Left ventricle myocardium superior (tissue), 1 donor: ENCODE measurements around the gene IGLL1. TPM values are rescaled to one million over a fixed set of nuclear protein-coding genes. Genes with fewer than 3 reads are reported as not detected.
"Not testable (repeated sequence)": the region's sequence is repeated elsewhere in the genome, so short reads cannot be mapped to it uniquely, and the experiment has no call there.

Source experiments
- ATAC-seq: fragments of 200-7000 bp; cut with Tn5 transposase; one replicate; pipeline ENCODE4 v1.9.1; 2020; ENCODE audit warnings: mild to moderate bottlenecking, moderate library complexity
- DNase-seq: peaks from one replicate; pipeline ENCODE4 v3.0.0-alpha.2; 2020
- intact Hi-C: fragments of 100-400 bp; cut with micrococcal nuclease; formaldehyde crosslinking; loops from one replicate; pipeline ENCODE4 v1.11.0; 2022
- total RNA-seq: library from RNA; stranded (reverse); fragmentation: NEBNext Ultra II Directional; extraction: Animal tissue kit (Norgen Biotek cat#: 25700); gene quantifications from one replicate; pipeline ENCODE4 v1.2.1, GENCODE V29; 2021
- donor health status: DM: no; HTN: yes; CAD: no; lungs with severe emphysema.

The IGLL1 gene
- total RNA-seq, 1 donor from 2014 or later, result not detected

DNA sequence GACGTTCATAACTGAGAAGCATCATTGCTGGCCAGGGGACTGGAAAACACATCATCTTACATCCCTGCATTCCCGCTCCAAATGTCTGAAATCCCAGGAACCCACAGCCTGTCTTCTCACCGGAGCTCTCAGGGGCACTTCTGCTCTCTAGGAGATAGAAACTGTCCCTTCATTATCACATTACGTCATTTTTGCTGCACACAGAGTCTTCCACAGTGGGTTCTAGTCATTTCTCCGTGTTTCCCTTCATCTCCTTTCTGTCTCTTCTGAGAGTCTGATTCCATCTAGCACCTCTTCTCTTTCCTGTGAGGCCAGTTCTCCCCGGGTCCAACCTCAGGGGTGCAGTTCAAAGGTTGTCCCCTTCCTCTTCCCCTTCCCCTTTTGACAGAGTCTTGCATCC is 15.8 kb upstream of the IGLL1 start:
- ATAC-seq, intact Hi-C loops, DNase-seq: not testable (repeated sequence)

DNA sequence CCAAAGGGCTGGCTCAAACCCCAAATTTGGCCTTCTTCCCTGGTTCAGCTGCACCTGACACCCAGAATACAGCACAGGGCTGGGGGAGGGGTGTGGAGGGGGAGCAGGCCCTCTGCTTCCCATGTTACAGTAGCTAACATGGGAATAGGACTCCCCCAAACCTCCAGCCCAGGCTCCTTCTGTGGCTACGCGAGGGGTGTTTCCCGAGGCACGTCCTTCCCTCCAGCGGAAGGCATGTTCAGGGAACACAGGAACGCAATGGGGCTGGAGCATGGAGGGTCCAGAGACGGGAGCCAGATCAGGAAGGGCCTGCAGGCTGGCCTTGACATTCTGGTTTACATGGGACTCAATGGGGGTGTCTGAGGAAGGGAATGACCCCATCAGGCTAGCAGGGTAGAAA is 11.8 kb upstream of the IGLL1 start:
- no peak for ATAC-seq
- no peak for DNase-seq
- intact Hi-C loops, result no loop called here

DNA sequence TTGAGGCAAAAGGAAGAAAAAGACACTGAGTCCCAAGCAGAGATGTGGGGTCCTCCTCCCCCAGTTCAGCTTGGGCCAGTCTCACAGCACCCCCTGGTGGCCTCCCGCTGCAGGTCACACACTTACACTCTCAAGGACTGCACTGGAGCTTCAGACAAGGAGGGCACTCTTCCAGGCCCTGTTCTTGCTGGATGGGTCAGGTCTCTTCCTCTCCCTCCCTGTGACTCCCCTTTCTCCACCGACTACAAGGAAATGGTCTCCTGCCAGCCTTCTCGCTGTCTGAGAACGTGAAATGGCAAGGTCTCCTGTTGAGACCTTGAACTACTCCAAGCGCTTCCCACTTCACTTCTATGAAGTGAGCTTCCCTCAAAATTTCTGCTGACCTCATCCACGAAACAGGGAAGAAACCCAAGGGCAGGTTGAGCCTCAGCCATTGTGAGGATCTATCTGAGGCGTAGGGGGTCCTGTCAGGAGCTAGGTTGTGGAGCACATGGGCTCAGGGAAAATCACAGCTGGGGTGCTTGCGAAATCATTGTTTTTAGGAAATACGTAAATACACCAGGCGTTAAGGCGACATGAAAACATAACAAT is 11.2 kb upstream of the IGLL1 start:
- DNase-seq, result peak; percentile 73
- intact Hi-C loops, result no loop called here
- ATAC-seq, result peak; percentile 73

DNA sequence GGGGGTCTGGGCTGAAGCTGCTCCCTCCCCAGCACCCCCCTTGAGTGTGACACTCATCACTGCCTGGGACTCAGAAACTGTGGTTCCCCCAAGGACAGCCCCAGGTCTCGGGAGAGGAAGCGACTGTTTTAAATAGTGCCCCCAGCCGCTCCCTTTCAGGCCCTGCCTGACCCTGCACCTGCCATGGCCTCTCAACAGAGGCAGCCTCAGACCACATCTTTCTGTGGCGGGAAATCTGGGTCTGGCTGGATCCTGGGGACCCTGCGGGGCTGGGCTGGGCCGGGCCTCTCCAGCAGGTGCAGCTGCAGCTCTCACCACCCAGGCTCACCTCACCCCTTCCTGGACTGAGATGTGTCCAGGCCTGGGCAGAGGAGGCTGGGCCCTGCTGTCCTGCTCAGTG is 3.7 kb upstream of the IGLL1 start:
- intact Hi-C loops, result no loop called here
- DNase-seq, result no peak
- no peak for ATAC-seq

DNA sequence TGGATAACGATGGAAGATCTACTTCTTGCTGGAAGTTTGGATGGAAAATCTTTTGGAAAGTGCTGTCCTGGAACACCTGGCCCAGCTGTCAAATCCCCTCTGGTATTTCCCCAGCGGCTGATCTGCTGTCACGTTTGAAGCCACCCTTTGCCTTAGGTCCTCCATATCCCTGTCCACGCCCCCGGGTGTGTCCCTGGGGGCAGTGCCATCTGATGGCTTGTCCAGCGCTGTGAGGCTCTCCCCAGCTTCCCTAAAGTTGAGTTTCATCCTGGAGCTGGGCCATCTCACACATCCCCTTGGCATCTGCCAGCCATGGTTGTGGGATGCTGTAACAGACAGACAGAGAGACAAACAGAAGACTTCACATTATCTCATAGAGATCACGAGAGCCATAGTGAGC is 3.1 kb upstream of the IGLL1 start:
- ATAC-seq (no peak), DNase-seq (no peak)
- intact Hi-C loops, result no loop called here

DNA sequence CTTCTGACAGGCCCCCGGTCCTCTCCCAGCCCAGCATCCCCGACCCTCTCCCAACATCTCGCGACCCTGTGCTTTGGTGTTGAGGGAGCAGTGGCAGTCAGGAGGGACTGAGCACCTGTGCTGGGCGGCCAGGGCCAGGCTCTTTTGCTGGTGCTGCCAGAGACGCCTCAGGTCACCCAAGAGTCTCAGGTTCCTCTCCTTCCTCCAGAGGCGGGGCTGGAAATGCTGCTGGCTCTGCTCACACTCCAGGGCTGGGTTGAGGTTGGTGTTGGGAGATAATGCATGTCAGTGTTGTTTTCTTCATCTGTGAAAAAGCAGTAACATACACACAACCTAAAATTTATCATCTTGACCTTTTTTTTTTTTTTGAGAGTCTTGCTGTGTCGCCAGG is 1.2 kb upstream of the IGLL1 start:
- ATAC-seq (no peak), DNase-seq (no peak)
- intact Hi-C loops, result no loop called here

DNA sequence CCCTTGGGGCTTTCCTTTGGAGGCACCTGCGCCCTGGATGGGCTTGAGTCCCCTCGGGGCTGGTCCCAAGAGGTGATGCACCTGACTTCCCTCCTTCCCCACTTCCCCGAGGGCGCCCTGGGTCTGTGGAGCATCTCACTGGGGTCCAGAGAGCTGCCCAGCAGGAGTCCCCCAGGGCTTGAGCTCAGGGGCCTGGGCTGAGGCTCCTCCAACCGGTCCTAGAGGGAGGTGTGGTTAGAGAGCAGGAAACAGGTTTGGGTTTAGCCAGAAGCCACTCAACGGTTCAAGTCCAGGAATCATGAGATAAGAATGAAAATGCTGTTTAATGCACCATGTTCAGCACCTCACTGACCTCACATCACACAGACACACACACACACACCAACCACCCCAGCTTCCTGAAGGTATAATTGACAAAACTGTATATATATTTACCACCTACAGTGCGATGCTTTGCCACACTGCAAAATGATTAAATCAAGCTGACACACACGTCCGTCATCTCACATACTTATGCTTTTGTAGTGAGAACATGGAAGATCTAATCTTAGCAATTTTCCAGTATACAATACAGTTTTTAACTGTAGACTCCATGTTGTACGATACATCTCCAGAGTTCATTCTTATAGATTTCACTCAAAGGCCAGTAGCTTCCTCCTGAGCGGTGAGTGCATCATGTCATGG is 628 bp upstream of the IGLL1 start:
- no peak for DNase-seq
- ATAC-seq, result no peak
- intact Hi-C loops, result no loop called here

DNA sequence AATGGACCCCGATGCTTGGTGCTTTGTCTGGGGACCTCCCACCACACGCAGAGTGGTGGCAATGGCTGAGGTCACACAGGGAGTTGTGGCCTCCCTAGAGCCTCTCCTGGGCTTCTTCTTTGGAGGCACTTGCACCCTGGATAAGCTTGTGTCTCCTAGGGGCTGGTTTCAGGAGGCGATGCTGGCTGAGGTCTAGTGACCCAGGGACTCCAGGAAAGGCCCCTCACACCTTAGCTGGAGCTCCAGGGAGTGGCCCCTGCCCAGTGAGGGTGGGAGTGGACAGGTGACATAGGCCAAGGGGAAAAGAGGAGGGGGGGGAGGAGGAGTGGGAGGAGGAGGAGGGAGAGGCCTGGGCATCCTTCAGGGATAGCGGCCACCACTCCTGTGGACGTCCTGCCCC is 810 bp downstream of the IGLL1 start:
- DNase-seq, result no peak
- intact Hi-C loops, result no loop called here
- no peak for ATAC-seq

DNA sequence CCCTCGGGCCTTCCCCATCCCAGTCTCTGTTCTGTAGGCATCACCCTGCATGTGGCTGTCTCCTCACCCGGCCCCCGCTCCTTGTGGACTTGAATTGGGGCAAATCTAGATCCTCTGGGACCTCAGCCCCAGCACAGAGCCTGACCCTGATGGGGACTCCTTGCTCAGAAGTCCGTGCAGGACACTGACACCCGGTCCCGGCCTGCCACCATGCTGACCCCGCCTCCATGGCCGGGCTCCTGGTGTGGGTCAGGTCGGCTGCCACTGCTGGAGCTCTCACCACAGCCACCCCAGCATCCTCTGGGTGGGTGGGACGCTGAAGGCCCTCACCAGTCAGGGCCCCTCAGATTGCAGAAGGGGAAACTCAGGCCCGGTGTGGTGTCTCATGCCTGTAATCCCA is 1.8 kb downstream of the IGLL1 start:
- DNase-seq, result no peak
- intact Hi-C loops, result no loop called here
- ATAC-seq, result no peak

DNA sequence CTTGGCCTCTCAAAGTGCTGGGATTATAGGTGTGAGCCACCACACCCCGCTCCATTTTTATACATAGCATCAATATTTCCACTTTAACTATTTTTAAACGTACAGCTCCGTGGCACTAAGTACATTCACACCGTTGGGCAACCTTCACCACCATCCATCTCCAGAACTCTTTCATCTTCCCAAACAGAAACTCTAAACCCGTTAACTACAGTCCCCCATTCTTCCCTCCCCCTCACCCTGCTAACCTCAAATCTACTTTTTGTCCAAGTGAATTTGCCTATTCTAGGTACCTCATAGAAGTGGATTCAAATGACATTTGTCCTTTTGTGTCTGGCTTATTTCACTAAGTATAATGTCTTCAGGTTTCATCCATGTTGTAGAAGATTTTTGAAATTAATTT is 3.4 kb downstream of the IGLL1 start:
- intact Hi-C loops, result no loop called here
- no peak for ATAC-seq
- DNase-seq, result no peak

DNA sequence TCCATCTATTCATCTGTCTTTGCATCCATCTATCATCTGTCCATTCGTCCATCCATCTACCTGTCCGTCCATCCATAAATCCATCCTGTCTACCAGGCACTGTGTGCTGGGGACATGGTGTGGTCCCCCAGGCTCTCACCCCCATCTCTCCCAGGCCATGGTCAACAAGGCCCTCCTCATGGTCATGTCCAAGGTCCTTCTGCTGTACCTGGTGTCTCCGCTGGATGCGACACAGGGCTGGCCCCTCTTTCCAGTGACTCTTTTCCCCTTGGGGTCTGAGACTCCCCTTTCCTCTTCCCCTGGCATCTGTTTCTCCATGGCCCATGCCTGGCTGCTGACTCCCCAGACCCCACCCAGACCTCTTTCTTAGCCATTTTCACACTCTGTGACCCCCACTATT is 4.5 kb downstream of the IGLL1 start:
- ATAC-seq (no peak), DNase-seq (no peak)
- intact Hi-C loops, result no loop called here

DNA sequence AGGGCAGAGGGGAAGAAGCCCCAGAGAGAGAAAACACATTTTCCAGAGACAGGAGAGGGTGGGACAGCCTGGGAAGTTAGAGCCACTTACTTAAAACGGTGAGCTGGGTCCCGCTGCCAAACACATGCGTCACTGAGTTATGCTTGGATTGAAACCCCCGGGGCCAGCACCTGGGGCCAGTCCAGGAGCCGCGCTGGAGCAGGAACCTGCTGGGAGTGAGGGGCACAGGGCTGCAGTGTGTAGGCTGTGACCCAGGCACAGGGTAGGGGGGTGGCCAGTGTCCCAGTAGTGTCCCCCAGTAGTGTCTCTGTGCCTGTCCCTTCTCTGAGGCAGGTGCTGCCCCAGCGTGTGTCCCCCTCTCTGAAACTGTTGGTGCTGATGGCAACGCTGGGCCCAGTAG is 5.2 kb downstream of the IGLL1 start:
- intact Hi-C loops, result no loop called here
- ATAC-seq, result no peak
- DNase-seq, result no peak

DNA sequence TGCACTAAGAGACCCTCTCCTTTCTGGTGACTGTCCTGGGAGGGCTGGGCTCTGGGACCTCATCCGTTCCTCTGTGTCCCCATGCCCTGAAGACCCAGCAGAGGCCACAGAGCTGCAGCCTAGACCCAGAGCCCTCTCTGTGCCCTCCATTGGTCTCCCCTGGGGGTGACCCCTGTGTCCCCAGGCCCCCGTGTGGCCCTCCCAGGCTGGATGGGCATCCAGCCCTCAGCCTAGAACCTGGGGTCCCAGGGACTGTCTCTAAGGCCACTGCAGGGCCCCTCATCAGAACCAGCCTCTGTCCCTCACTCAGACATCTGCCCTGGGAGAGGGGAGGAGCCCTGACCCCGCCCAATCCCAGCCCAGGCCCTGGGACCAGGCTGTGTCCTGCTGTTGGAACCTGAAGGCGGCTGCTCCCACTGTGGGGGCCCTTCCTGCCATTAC is 5.7 kb downstream of the IGLL1 start:
- intact Hi-C loops, result no loop called here
- DNase-seq (no peak), ATAC-seq (no peak)

DNA sequence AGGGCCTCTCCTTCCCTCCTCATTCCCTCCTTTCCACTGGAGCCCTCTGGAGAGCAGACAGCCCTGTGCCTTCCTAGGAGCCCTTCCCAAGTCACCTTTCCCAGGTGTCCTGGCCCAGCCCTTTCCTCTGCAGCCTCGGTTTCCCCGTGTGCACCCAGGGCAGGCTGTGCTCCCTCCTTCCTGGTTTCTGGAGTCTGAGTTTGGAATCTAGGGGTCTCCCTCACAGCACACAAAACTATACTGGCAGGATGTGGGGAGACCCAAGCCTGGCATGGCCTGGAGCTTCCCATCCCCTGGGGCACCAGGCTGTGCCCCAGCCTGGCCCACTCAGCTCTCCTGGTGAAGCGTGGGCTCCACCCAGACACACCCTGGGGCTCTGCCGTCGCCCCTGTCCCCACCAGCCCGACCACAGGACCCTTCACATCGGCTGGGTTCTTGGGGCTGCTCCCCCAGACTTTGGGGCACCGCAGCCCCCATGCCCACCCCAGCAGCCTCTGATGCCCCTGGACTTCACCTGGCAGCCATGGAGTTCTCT is 6.3 kb downstream of the IGLL1 start:
- DNase-seq, ATAC-seq, intact Hi-C loops: not testable (repeated sequence)

DNA sequence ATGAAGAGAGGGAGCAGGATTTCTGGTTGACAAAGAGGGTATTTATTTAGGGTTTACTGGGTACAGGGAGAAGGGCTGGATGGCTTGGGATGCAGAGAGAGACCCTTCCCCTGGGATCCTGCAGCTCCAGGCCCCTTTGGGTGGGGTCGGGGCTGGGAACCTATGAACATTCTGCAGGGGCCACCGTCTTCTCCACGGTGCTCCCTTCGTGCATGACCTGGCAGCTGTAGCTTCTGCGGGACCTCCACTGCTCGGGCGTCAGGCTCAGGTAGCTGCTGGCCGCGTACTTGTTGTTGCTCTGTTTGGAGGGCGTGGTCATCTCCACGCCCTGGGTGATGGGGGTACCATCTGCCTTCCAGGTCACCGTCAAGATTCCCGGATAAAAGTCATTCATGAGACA is 7.0 kb downstream of the IGLL1 start:
- ATAC-seq, intact Hi-C loops, DNase-seq: not testable (repeated sequence)

DNA sequence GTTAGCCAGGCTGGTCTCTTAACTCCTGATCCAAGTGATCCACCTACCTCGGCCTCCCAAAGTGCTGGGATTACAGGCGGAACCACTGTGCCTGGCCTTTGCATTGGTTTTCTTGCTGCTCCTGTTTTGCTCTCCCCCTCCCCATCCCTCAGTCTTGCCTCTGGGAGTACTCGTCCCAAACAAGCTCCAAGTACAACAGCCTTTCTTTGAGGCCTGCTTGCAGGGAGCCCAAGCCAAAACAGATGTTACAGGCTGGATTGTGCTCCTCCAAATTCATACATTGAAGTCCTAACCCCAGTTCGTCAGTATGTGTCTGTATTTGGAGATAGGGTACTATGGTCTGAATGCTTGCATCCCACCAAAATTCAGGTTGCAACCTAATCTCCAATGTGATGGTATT is 8.6 kb downstream of the IGLL1 start:
- intact Hi-C loops, result no loop called here
- ATAC-seq, result no peak
- no peak for DNase-seq

DNA sequence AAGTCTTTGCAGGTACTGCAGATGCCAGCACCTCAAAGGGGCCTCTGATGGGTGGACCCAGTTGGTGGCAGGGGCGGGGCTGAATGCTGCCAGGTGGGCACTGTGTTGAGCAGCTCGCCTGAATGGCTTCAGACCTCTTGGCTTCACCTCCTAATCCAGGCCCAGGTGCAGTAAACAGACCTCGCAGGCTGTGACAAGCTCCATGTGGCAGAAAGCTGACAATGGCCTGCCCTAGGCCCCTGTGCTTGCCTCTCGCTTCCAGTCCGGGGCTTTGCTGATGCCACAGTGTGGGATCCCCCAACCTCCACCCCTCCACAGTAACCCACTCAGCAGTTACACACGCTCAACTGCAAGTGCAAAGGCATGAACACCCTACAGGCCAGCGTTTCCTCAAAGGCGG is 9.4 kb downstream of the IGLL1 start:
- no peak for ATAC-seq
- intact Hi-C loops, result no loop called here

DNA sequence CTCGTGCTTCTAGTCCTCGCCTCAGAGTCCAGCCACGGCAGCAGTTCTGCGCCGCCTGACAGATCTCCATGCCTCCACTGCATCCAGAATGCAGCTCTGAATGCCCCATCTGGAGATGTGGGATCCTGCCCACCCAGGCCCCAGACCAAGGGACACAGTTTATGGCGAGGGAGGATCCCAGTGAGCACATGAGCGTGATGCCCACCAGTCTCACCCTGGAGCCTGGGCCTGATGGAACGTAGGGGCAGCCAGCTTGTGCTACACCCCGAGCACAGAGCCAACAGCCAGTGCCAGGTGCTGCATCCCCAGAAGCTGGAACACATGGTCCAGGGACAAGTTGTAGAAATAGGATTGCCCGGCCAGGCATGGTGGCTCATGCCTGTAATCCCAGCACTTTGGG is 10.4 kb downstream of the IGLL1 start:
- no peak for DNase-seq
- ATAC-seq, result no peak
- intact Hi-C loops, result no loop called here

More for the DNA sequence above, 9.4 kb downstream of the IGLL1 start:
- no peak for DNase-seq

DNA sequence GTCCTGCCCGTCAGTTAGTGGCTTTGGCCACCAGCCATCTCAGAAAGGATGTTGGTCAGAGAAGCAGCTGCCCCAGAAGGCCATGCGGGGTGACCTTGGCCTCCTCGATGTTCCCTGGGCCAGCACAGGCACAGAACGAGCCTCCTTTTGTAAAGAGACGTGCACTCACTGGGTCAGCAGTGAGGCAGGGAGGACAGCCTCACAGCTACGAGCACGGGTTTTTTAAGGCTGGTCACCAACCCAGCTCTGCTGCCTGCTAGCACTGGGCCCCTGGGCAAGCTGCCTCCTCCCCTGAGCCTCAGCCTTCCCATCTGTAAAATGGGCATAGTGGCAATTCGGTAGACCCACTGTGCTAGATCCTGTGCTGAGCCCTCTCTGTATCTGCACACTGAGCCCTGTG is 10.8 kb downstream of the IGLL1 start:
- DNase-seq (no peak), ATAC-seq (no peak)
- intact Hi-C loops, result no loop called here

DNA sequence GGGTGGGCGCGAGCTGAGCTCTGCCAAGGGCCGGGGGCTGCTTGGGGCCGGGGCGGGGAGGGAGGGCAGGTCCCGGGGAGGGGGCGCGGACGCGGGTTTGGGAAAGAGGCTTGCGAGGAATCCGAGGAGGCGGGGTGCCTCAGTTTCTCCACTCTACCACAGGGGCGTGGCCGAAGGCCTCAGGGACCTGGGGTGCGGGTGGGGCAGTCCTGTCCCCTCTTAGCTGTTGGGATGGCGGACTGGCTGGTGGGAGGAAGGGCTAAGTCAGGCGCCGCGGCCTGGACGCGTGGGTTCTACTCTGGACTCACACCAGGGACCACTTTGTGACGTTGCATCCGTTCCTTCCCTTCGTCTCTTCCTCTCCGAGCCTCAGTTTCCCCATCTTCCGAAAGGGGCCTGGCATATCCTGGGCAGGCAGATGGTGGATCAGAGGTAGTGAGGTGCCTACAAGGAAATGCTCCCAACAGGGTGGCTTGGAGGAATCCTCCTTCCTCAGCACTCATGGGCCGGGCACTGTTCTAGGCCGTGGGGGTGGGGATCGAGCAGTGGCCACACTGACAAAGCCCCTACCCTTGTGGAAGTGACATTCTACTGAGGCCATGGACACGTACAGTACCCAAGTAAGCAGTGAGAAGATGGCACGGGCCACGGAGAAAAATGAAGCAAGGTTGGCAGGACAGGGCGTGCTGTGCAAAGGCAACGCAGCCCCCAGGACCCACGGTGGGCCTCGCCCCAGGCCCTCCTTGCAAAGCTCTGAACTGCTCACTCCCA is 13.2 kb downstream of the IGLL1 start:
- intact Hi-C loops, result no loop called here
- ATAC-seq (no peak), DNase-seq (no peak)
